Loucy (cell line): Measurements from ENCODE around the gene HACL1.

Source experiments
- H2AFZ ChIP-seq: fragments of 200-600 bp; sonication (generic); 2 replicates; pipeline ENCODE4 v1.6.0; 2016; ENCODE audit warnings: antibody characterized with exemption, mild to moderate bottlenecking, low read length, moderate library complexity
- H3F3A ChIP-seq: fragments of 200-600 bp; 2 replicates; pipeline ENCODE4 v1.6.0; 2016; ENCODE audit warnings: antibody characterized with exemption, low read depth, mild to moderate bottlenecking
- H3K27me3 ChIP-seq: fragments of 200-600 bp; sonication (generic); 2 replicates; pipeline ENCODE4 v1.6.1; 2014; ENCODE audit warnings: low read length, mild to moderate bottlenecking; ENCODE audit not compliant: insufficient read depth, poor library complexity, severe bottlenecking
- H3K36me3 ChIP-seq: fragments of 200-600 bp; sonication (generic); 2 replicates; pipeline ENCODE4 v1.6.1; 2016; ENCODE audit warnings: low read length; ENCODE audit not compliant: insufficient read depth
- H3K4me1 ChIP-seq: fragments of 200-600 bp; sonication (generic); 2 replicates; pipeline ENCODE4 v1.5.1; 2014; ENCODE audit warnings: low read length, mild to moderate bottlenecking; ENCODE audit not compliant: insufficient read depth, poor library complexity, severe bottlenecking
- H3K4me2 ChIP-seq: fragments of 200-600 bp; sonication (generic); 2 replicates; pipeline ENCODE4 v1.6.0; 2014; ENCODE audit warnings: antibody characterized with exemption, low read length, low read depth, mild to moderate bottlenecking; ENCODE audit not compliant: poor library complexity, severe bottlenecking
- H3K4me3 ChIP-seq: fragments of 200-600 bp; sonication (generic); 2 replicates; pipeline ENCODE4 v1.5.1; 2014; ENCODE audit warnings: low read length, mild to moderate bottlenecking, mixed read lengths; ENCODE audit not compliant: poor library complexity, severe bottlenecking
- H3K79me2 ChIP-seq: fragments of 200-600 bp; sonication (generic); 2 replicates; pipeline ENCODE4 v1.6.1; 2014; ENCODE audit warnings: low read length; ENCODE audit not compliant: insufficient read depth
- H3K9ac ChIP-seq: fragments of 200-600 bp; sonication (generic); 2 replicates; pipeline ENCODE4 v1.6.0; 2014; ENCODE audit warnings: mild to moderate bottlenecking, low read depth, low read length, moderate library complexity; ENCODE audit not compliant: poor library complexity, severe bottlenecking
- H3K9me2 ChIP-seq: fragments of 200-600 bp; sonication (generic); replicated peaks from 2 replicates; pipeline ENCODE4 v1.6.1; 2016; ENCODE audit warnings: low read depth, low read length, mixed read lengths
- H3K9me3 ChIP-seq: fragments of 200-600 bp; sonication (generic); 2 replicates; pipeline ENCODE4 v1.6.1; 2014; ENCODE audit warnings: mild to moderate bottlenecking, antibody characterized with exemption, low read length, low read depth; ENCODE audit not compliant: insufficient read depth
- H4K20me1 ChIP-seq: fragments of 200-600 bp; sonication (generic); 2 replicates; pipeline ENCODE4 v1.6.0; 2014; ENCODE audit warnings: antibody characterized with exemption, low read length, mild to moderate bottlenecking; ENCODE audit not compliant: insufficient read depth, poor library complexity, severe bottlenecking
- CTCF ChIP-seq: fragments of 200-600 bp; sonication (generic); conservative IDR thresholded peaks from 2 replicates; pipeline ENCODE4 v1.5.1; 2014; ENCODE audit warnings: mild to moderate bottlenecking, antibody characterized with exemption, low read length
- EZH2phosphoT487 ChIP-seq: fragments of 200-600 bp; IDR thresholded peaks from 2 replicates; pipeline ENCODE4 v1.6.1; 2018; ENCODE audit warnings: antibody characterized with exemption, mild to moderate bottlenecking, moderate library complexity, borderline replicate concordance

HACL1 gene

GRCh38 chr3:15602146-15602536 is 772 bp upstream of the HACL1 start:
- H3K36me3 ChIP-seq, result no peaks in the 10 kb centered on the region; the same call in 1 of the 2 replicates
- no peaks in the 10 kb centered on the region for H3F3A ChIP-seq
- TF ChIP-seq EZH2phosphoT487 (no peak), CTCF (no peak)
- no peaks in the 10 kb centered on the region for H3K27me3 ChIP-seq
- H4K20me1 ChIP-seq, result no peaks in the 10 kb centered on the region
- no peaks in the 10 kb centered on the region for H3K9me2 ChIP-seq
- H3K4me1 ChIP-seq, result peaks cover 9% of the 10 kb centered on the region
- H3K79me2 ChIP-seq, result peaks cover 28% of the 10 kb centered on the region
- peak overlapping the region; percentile 87 for H3K4me3 ChIP-seq
- peak overlapping the region; percentile 76 for H3K9ac ChIP-seq
- H2AFZ ChIP-seq, result peak overlapping the region; percentile 72
- H3K9me3 ChIP-seq, result no peaks in the 10 kb centered on the region
- peak overlapping the region; percentile 77 for H3K4me2 ChIP-seq

GRCh38 chr3:15601046-15601398 is 347 bp downstream of the HACL1 start:
- Histone ChIP-seq H3K79me2 (peaks cover 28% of the 10 kb centered on the region), H4K20me1 (no peaks in the 10 kb centered on the region), H3K36me3 (no peaks in the 10 kb centered on the region; the same call in 1 of the 2 replicates), H3K9ac (peak overlapping the region; percentile 79), H3K9me2 (no peaks in the 10 kb centered on the region), H3K27me3 (no peaks in the 10 kb centered on the region), H3K4me2 (peak overlapping the region; percentile 96), H2AFZ (peak overlapping the region; percentile 90), H3K4me3 (peak overlapping the region; percentile 87), H3K9me3 (no peaks in the 10 kb centered on the region), H3F3A (no peaks in the 10 kb centered on the region), H3K4me1 (peaks cover 9% of the 10 kb centered on the region)
- TF ChIP-seq CTCF (no peak), EZH2phosphoT487 (no peak)

- Histone ChIP-seq H3K4me3 (no peak overlapping the region), H4K20me1 (no peaks in the 10 kb centered on the region), H3K9me2 (no peaks in the 10 kb centered on the region), H3K9ac (no peak overlapping the region), H3K4me1 (peaks cover 9% of the 10 kb centered on the region), H3K9me3 (no peaks in the 10 kb centered on the region), H3K36me3 (no peaks in the 10 kb centered on the region; the same call in 1 of the 2 replicates), H2AFZ (no peak overlapping the region), H3F3A (no peaks in the 10 kb centered on the region), H3K27me3 (no peaks in the 10 kb centered on the region), H3K4me2 (no peak overlapping the region), H3K79me2 (peaks cover 26% of the 10 kb centered on the region)
- TF ChIP-seq EZH2phosphoT487, result no peak
- TF ChIP-seq CTCF, result no peak
Measured at GRCh38 chr3:15595955-15596354, 5.4 kb downstream of the HACL1 start.
